HepG2 (cell line): ENCODE data around the gene ARHGAP5. TPM values are rescaled to one million over a fixed set of nuclear protein-coding genes. Genes with fewer than 3 reads are reported as not detected.
A peak's percentile ranks its signal among the peaks of the same experiment; 100 is the strongest.

ENCODE experiments used
- BORCS8-MEF2B ChIP-seq: sonication (generic); formaldehyde crosslinking; IDR thresholded peaks from 2 replicates; pipeline ENCODE4 v1.8.0; 2022; ENCODE audit warnings: mild to moderate bottlenecking, missing genetic modification reagents
- DNMT3B ChIP-seq: conservative IDR thresholded peaks from 2 replicates; pipeline ENCODE4 v1.6.1; 2016; ENCODE audit warnings: missing biosample characterization, control low read depth
- RARG ChIP-seq: sonication (generic); formaldehyde crosslinking; IDR thresholded peaks from 2 replicates; pipeline ENCODE4 v1.4.0; 2020; ENCODE audit warnings: low read depth, mild to moderate bottlenecking, missing genetic modification reagents
- ZNF136 ChIP-seq: sonication (generic); formaldehyde crosslinking; IDR thresholded peaks from 2 replicates; pipeline ENCODE4 v1.8.1; 2022; ENCODE audit warnings: low read depth, mild to moderate bottlenecking, moderate library complexity, missing genetic modification reagents
- ZNF333 ChIP-seq: sonication (generic); formaldehyde crosslinking; IDR thresholded peaks from 2 replicates; pipeline ENCODE4 v1.4.0; 2020; ENCODE audit warnings: mild to moderate bottlenecking, missing genetic modification reagents, borderline replicate concordance
- ZNF350 ChIP-seq: sonication (generic); formaldehyde crosslinking; IDR thresholded peaks from 2 replicates; pipeline ENCODE4 v1.4.0; 2020; ENCODE audit warnings: mild to moderate bottlenecking, low read depth, missing genetic modification reagents, borderline replicate concordance
- ZNF354B ChIP-seq: sonication (generic); formaldehyde crosslinking; IDR thresholded peaks from 2 replicates; pipeline ENCODE4 v1.8.0; 2022; ENCODE audit warnings: mild to moderate bottlenecking, missing genetic modification reagents
- ZNF382 ChIP-seq: sonication (generic); formaldehyde crosslinking; IDR thresholded peaks from 2 replicates; pipeline ENCODE4 v1.5.0; 2020; ENCODE audit warnings: missing genetic modification reagents, mild to moderate bottlenecking, borderline replicate concordance
- ZNF672 ChIP-seq: sonication (generic); formaldehyde crosslinking; IDR thresholded peaks from 2 replicates; pipeline ENCODE4 v1.8.1; 2022; ENCODE audit warnings: missing genetic modification reagents
- ZNF883 ChIP-seq: sonication (generic); formaldehyde crosslinking; IDR thresholded peaks from 2 replicates; pipeline ENCODE4 v1.5.1; 2020; ENCODE audit warnings: mild to moderate bottlenecking, missing genetic modification reagents; ENCODE audit errors: not compliant biosample characterization
- polyA plus RNA-seq, 8 experiments: library from polyadenylated mRNA; depleted of rRNA in 3 of 8; stranded (reverse) in 7 of 8; unstranded in 1 of 8; fragments of >200 nt; fragmentation: Illumina TruSeq in 4 of 8; extraction: Trizol in 4 of 8; gene quantifications; 2 replicates each; pipeline versions ENCODE4 v1.2.1 to v1.2.3, GENCODE V29; 2011 to 2016; ENCODE audit warnings: low read depth in 4 of 8, missing spikeins in 1 of 8, mixed read lengths in 1 of 8; ENCODE audit not compliant: insufficient read depth in 1 of 8
- total RNA-seq, 5 experiments: library from RNA; depleted of rRNA; stranded (reverse); fragments of >200 nt; fragmentation: Illumina TruSeq; extraction: Trizol; gene quantifications; 2 replicates each; pipeline ENCODE4 v1.2.3, GENCODE V29; 2016; ENCODE audit warnings: low read depth in 1 of 5
- TF ChIP-seq, protein P1 (sequence below): sonication (generic); formaldehyde crosslinking; IDR thresholded peaks from 2 replicates; pipeline ENCODE4 v1.4.0; 2020; ENCODE audit warnings: mild to moderate bottlenecking, low read depth, missing genetic modification reagents
- TF ChIP-seq, protein P2 (sequence below): sonication (generic); formaldehyde crosslinking; IDR thresholded peaks from 2 replicates; pipeline ENCODE4 v1.4.0; 2020; ENCODE audit warnings: missing genetic modification reagents, borderline replicate concordance
- TF ChIP-seq, protein P3 (sequence below): sonication (generic); formaldehyde crosslinking; IDR thresholded peaks from 2 replicates; pipeline ENCODE4 v1.4.0; 2020; ENCODE audit warnings: missing genetic modification reagents

The ARHGAP5 gene
- total and polyA plus RNA-seq, 2 of the 13 experiments (the other 11 are each of a cell fraction or from before 2014, with no cell fraction given) = 33.7 to 144 TPM

DNA sequence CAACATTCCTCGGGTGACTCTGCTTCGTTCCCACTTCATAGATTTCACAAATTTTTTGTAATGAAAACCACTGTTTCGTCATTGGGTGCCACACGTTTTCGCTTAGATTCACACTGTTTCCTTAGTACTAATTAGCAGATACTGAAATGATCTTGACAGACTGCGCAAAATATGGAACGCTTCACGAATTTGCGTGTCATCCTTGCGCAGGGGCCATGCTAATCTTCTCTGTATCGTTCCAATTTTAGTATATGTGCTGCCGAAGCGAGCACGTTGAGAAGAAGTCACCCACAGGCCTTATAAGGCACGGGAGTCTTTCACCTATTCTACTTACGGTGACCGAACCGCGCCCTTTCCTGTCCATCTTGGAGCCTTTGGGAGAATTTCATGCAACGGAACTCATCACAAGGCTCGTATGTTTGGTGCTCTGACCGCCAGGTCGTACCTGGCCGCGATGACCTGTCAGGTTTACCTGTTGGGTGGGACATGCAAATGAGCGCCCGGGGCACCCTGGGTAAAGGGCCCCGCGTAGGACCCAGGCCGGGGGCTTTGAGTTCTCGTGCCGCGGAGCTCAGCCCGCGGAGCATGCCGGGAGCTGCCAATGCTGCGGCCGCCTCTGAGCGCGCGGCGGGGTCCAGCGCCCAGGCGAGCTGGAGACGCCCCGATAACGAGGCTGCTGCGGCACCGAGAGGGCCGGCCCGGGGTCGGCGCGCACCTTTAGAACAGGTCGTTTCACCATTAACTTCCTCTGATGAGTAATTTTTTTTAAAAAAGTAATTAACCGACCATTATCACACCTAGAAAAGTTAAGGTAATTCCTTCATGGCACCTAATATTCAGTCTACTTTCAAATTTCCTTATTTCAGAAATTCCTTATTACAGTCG lies 126.1 kb downstream of the ARHGAP5 start, which contains the start of gene RNU6-8 (continued):
- TF ChIP-seq, protein P1, sequence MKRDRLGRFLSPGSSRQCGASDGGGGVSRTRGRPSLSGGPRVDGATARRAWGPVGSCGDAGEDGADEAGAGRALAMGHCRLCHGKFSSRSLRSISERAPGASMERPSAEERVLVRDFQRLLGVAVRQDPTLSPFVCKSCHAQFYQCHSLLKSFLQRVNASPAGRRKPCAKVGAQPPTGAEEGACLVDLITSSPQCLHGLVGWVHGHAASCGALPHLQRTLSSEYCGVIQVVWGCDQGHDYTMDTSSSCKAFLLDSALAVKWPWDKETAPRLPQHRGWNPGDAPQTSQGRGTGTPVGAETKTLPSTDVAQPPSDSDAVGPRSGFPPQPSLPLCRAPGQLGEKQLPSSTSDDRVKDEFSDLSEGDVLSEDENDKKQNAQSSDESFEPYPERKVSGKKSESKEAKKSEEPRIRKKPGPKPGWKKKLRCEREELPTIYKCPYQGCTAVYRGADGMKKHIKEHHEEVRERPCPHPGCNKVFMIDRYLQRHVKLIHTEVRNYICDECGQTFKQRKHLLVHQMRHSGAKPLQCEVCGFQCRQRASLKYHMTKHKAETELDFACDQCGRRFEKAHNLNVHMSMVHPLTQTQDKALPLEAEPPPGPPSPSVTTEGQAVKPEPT (CRISPR knock-in tag) = peak; percentile 91
- TF ChIP-seq DNMT3B = peak; percentile 78
- peak; percentile 95 for TF ChIP-seq ZNF333 (CRISPR knock-in tag)
- TF ChIP-seq RARG (CRISPR knock-in tag) = no peak
- TF ChIP-seq, protein P2, sequence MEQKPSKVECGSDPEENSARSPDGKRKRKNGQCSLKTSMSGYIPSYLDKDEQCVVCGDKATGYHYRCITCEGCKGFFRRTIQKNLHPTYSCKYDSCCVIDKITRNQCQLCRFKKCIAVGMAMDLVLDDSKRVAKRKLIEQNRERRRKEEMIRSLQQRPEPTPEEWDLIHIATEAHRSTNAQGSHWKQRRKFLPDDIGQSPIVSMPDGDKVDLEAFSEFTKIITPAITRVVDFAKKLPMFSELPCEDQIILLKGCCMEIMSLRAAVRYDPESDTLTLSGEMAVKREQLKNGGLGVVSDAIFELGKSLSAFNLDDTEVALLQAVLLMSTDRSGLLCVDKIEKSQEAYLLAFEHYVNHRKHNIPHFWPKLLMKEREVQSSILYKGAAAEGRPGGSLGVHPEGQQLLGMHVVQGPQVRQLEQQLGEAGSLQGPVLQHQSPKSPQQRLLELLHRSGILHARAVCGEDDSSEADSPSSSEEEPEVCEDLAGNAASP (CRISPR knock-in tag) = peak; percentile 81
- peak; percentile 96 for TF ChIP-seq ZNF354B
- no peak; the same call in 1 of the 2 replicates for TF ChIP-seq ZNF672 (CRISPR knock-in tag)
- TF ChIP-seq BORCS8-MEF2B (CRISPR knock-in tag) = peak; percentile 96
- TF ChIP-seq ZNF382 = no peak
- TF ChIP-seq ZNF136 (CRISPR knock-in tag) = peak; percentile 99
- peak; percentile 96 for TF ChIP-seq ZNF350 (CRISPR knock-in tag)
- peak; percentile 73 for TF ChIP-seq ZNF883 (CRISPR knock-in tag)
- TF ChIP-seq, protein P3, sequence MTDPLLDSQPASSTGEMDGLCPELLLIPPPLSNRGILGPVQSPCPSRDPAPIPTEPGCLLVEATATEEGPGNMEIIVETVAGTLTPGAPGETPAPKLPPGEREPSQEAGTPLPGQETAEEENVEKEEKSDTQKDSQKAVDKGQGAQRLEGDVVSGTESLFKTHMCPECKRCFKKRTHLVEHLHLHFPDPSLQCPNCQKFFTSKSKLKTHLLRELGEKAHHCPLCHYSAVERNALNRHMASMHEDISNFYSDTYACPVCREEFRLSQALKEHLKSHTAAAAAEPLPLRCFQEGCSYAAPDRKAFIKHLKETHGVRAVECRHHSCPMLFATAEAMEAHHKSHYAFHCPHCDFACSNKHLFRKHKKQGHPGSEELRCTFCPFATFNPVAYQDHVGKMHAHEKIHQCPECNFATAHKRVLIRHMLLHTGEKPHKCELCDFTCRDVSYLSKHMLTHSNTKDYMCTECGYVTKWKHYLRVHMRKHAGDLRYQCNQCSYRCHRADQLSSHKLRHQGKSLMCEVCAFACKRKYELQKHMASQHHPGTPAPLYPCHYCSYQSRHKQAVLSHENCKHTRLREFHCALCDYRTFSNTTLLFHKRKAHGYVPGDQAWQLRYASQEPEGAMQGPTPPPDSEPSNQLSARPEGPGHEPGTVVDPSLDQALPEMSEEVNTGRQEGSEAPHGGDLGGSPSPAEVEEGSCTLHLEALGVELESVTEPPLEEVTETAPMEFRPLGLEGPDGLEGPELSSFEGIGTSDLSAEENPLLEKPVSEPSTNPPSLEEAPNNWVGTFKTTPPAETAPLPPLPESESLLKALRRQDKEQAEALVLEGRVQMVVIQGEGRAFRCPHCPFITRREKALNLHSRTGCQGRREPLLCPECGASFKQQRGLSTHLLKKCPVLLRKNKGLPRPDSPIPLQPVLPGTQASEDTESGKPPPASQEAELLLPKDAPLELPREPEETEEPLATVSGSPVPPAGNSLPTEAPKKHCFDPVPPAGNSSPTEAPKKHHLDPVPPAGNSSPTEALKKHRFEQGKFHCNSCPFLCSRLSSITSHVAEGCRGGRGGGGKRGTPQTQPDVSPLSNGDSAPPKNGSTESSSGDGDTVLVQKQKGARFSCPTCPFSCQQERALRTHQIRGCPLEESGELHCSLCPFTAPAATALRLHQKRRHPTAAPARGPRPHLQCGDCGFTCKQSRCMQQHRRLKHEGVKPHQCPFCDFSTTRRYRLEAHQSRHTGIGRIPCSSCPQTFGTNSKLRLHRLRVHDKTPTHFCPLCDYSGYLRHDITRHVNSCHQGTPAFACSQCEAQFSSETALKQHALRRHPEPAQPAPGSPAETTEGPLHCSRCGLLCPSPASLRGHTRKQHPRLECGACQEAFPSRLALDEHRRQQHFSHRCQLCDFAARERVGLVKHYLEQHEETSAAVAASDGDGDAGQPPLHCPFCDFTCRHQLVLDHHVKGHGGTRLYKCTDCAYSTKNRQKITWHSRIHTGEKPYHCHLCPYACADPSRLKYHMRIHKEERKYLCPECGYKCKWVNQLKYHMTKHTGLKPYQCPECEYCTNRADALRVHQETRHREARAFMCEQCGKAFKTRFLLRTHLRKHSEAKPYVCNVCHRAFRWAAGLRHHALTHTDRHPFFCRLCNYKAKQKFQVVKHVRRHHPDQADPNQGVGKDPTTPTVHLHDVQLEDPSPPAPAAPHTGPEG = peak; percentile 89
